A673 (cell line): ENCODE results near the gene KCNT2. TPM values are rescaled to one million over a fixed set of nuclear protein-coding genes. Genes with fewer than 3 reads are reported as not detected.

Source experiments
- Bru-seq: library from RNA; stranded (reverse); fragments of 400-500 nt; gene quantifications from one replicate; lab custom pipeline; 2021; lab: Mats Ljungman, UMichigan
- BruChase-seq, 2 experiments: library from RNA; stranded (reverse); fragments of 400-500 nt; gene quantifications; one replicate each; lab custom pipeline; 2021; lab: Mats Ljungman, UMichigan
- BruUV-seq: library from RNA; stranded (reverse); fragments of 400-500 nt; replicated peaks from 2 replicates; lab custom pipeline; 2021; lab: Mats Ljungman, UMichigan
- CTCF ChIA-PET: fragments of 300-600 bp; sonication (Branson Sonifier 250); formaldehyde crosslinking; loops from one replicate; lab custom pipeline; 2022; ENCODE audit warnings: antibody characterized with exemption; lab: Charles Lee
- POLR2A ChIA-PET: fragments of 300-600 bp; sonication (Branson Sonifier 250); formaldehyde crosslinking; loops from one replicate; lab custom pipeline; 2022; ENCODE audit warnings: antibody characterized with exemption; ENCODE audit not compliant: low non-redundant PET; lab: Charles Lee
- DNase-seq: peaks from one replicate; pipeline ENCODE4 v3.0.0-alpha.2; 2015; ENCODE audit warnings: low spot score
- H3K27ac ChIP-seq: fragments of 200-600 bp; sonication (generic); 2 replicates; pipeline ENCODE4 v1.5.1; 2016; ENCODE audit warnings: mixed run types, low read depth, mild to moderate bottlenecking, mixed read lengths, antibody characterized with exemption, low read length; ENCODE audit not compliant: poor library complexity, severe bottlenecking
- H3K27me3 ChIP-seq: fragments of 200-600 bp; sonication (generic); replicated peaks from 2 replicates; pipeline ENCODE4 v1.6.1; 2017; ENCODE audit warnings: mixed run types, low read depth, mild to moderate bottlenecking, mixed read lengths, antibody characterized with exemption, low read length; ENCODE audit not compliant: insufficient read depth, poor library complexity
- H3K36me3 ChIP-seq: fragments of 200-600 bp; sonication (generic); 2 replicates; pipeline ENCODE4 v1.6.1; 2016; ENCODE audit warnings: mixed run types, mild to moderate bottlenecking, mixed read lengths, antibody characterized with exemption, low read length; ENCODE audit not compliant: insufficient read depth, poor library complexity, severe bottlenecking
- H3K4me1 ChIP-seq: fragments of 200-600 bp; sonication (generic); 2 replicates; pipeline ENCODE4 v1.6.1; 2017; ENCODE audit warnings: mixed run types, mild to moderate bottlenecking, mixed read lengths, antibody characterized with exemption, low read length; ENCODE audit not compliant: insufficient read depth, poor library complexity, severe bottlenecking
- H3K4me3 ChIP-seq: fragments of 200-600 bp; sonication (generic); 2 replicates; pipeline ENCODE4 v1.5.1; 2016; ENCODE audit warnings: low read depth, mixed run types, mild to moderate bottlenecking, mixed read lengths, low read length; ENCODE audit not compliant: poor library complexity, severe bottlenecking
- H3K9me3 ChIP-seq: fragments of 200-600 bp; sonication (generic); 2 replicates; pipeline ENCODE4 v1.6.1; 2016; ENCODE audit warnings: mixed run types, low read depth, mild to moderate bottlenecking, mixed read lengths, antibody characterized with exemption, low read length; ENCODE audit not compliant: poor library complexity, severe bottlenecking
- EZH2 ChIP-seq: fragments of 200-600 bp; sonication (generic); IDR thresholded peaks from 2 replicates; pipeline ENCODE4 v1.6.1; 2017; ENCODE audit warnings: borderline replicate concordance, low read depth, mild to moderate bottlenecking, mixed read lengths, antibody characterized with exemption, low read length; ENCODE audit not compliant: poor library complexity, severe bottlenecking
- intact Hi-C: fragments of 100-400 bp; cut with micrococcal nuclease; formaldehyde crosslinking; loops from one replicate; pipeline ENCODE4 v1.10.0; 2022; ENCODE audit not compliant: unreplicated experiment
- long read RNA-seq: library from polyadenylated mRNA; stranded (forward); transcript quantifications from one replicate; pipeline ENCODE4 v2.0.0, GENCODE V29; 2022
- total RNA-seq: library from RNA; stranded (reverse); gene quantifications from 2 replicates; pipeline ENCODE4 v1.2.3, GENCODE V29; 2021
- TF ChIP-seq, protein P1 (sequence below): fragments of 300-800, 200-600 bp; sonication (generic); conservative IDR thresholded peaks from 2 replicates; pipeline ENCODE4 v1.5.1; 2017; ENCODE audit warnings: low read depth, mild to moderate bottlenecking, antibody characterized with exemption, low read length, moderate library complexity, mixed read lengths

The KCNT2 gene
- total RNA-seq (1.2 and 1.6 TPM in 2 replicates), Bru-seq, nascent RNA (percentile 44 among the genes with signal in this experiment), BruChase-seq, experiment 1, labeled RNA remaining after a 2-hour chase (percentile 37 among the genes with signal in this experiment), BruChase-seq, experiment 2, labeled RNA remaining after a 6-hour chase (percentile 32 among the genes with signal in this experiment)
- long read RNA-seq, partial matches to known transcripts, result 2 of 4 reads
- long read RNA-seq, other reads (novel, unspliced or antisense), result 2 of 4 reads

DNA sequence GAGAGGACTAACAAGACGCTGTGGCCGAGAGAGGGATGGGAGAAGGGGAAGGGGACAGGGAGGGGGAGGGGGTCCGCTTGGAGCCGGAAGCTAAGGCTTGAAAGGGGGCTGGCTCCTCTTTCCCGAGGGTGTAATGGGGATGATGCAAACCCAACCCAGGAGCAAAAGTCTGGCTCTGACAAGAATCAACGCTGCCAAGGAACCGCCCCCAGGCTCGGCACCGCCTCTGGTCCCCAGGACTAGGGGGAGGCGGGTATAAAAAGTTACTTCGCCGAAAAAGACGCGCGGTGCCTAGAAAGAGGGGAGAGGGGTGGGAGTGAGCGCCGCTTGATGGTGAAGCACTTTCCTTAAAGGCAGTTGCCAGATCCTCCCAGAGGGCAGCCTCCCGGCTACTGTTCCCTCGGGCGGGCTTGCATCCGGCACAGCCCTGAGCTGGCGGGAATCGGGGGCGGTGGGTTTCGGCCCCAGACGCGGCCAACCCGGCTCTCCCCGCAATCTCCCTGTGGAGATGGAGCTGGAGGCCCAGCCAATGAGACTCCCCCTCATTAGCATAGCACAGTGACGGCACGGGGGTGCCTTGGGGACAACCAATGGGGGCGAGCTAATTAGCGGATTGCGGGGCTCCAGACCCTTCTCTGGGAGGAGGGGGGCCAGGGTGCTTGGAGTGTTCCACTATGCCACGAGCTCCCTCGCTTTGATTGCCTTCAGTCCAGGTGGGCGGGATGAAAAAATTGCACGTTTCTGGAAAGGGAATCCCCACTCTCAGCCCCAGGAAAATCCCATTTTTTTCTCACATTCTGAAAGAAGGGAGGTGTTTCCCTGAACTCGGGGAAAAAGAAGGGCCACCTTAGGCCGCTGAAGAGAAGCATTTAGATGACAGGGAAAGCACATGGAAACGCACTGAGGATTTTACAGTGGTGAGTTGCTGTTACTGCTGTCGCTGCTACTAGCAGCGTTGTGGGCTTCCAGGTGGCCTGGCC lies at the start of gene KCNT2:
Gene KCNT2 (minus strand): TSS at position 51 of the 980 bp plus-strand sequence. CDS start 131 bp downstream, outside the sequence.
- no peaks in the 10 kb centered on the region for H3K36me3 ChIP-seq
- H3K4me3 ChIP-seq, result peak within 1 kb of the TSS; percentile 50
- ChIA-PET CTCF (no interaction called here), POLR2A (no interaction called here)
- BruUV-seq, result no TSS peak
- peak; percentile 56 for DNase-seq
- no peak within 1 kb of the TSS for H3K27ac ChIP-seq
- peaks cover 4% of the 10 kb centered on the region for H3K4me1 ChIP-seq
- intact Hi-C loops, result no loop called here
- no peaks in the 10 kb centered on the region for H3K9me3 ChIP-seq
- peaks cover 6% of the 10 kb centered on the region for H3K27me3 ChIP-seq
- TF ChIP-seq, protein P1, sequence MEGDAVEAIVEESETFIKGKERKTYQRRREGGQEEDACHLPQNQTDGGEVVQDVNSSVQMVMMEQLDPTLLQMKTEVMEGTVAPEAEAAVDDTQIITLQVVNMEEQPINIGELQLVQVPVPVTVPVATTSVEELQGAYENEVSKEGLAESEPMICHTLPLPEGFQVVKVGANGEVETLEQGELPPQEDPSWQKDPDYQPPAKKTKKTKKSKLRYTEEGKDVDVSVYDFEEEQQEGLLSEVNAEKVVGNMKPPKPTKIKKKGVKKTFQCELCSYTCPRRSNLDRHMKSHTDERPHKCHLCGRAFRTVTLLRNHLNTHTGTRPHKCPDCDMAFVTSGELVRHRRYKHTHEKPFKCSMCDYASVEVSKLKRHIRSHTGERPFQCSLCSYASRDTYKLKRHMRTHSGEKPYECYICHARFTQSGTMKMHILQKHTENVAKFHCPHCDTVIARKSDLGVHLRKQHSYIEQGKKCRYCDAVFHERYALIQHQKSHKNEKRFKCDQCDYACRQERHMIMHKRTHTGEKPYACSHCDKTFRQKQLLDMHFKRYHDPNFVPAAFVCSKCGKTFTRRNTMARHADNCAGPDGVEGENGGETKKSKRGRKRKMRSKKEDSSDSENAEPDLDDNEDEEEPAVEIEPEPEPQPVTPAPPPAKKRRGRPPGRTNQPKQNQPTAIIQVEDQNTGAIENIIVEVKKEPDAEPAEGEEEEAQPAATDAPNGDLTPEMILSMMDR, result no peak
- TF ChIP-seq EZH2, result no peak

DNA sequence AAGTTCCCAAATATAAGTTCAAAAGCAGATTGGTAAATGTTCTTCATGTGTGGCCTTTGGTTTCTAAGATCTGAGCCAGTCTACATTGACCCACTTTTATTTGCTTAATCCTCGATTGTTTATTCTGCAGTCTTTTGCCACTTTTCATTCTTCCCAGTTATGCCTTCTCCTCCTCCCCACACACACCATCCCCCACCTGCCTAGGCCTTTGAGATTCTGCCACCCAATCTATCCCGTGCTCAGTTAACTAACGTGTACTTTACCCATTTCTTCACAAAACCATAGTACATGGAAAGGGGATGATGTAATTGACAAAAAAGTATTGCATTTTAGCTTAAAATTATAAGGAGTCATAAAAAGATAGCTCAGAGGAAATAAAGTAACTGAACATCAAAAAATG lies 47.3 kb upstream of the KCNT2 start:
- Histone ChIP-seq H3K27me3 (no peaks in the 10 kb centered on the region), H3K27ac (no peak overlapping the region), H3K9me3 (no peaks in the 10 kb centered on the region), H3K4me3 (no peak overlapping the region), H3K4me1 (peaks cover 7% of the 10 kb centered on the region), H3K36me3 (no peaks in the 10 kb centered on the region)
- ChIA-PET CTCF (no interaction called here), POLR2A (no interaction called here)
- DNase-seq, result no peak
- intact Hi-C loops, result loop anchor here (10.0 kb wide), 1 partner anchor 721 kb away; no protein-coding TSS in a partner anchor
- TF ChIP-seq EZH2, result no peak
- TF ChIP-seq, protein P1, result no peak
- BruUV-seq, result no TSS peak

DNA sequence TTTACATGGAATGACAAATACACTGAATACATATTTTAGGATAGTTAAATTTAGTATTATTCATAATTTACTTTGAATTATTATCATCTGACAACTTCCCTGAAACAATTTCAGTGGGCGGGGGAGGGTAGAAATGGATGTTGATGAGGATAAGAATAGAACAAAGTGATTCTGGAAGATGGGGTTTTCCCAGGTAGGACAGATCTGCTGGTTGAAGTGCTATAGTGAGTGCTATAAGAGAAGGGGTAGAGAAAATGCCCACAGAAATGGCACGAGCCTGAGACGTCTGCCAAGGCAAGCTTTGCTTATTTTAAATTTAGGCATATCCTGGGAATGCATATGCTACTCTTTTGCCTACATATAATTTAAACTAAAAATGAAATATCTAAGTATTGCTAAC lies 46.8 kb upstream of the KCNT2 start:
- CTCF ChIA-PET, result no interaction called here
- H3K36me3 ChIP-seq, result no peaks in the 10 kb centered on the region
- H3K9me3 ChIP-seq, result no peaks in the 10 kb centered on the region
- H3K4me1 ChIP-seq, result peaks cover 7% of the 10 kb centered on the region
- no peak overlapping the region for H3K27ac ChIP-seq
- BruUV-seq, result no TSS peak
- intact Hi-C loops, result loop anchor here (10.0 kb wide), 1 partner anchor 720 kb away; no protein-coding TSS in a partner anchor
- H3K4me3 ChIP-seq, result no peak overlapping the region
- no peak for DNase-seq
- TF ChIP-seq EZH2, result no peak
- TF ChIP-seq, protein P1, result no peak
- no peaks in the 10 kb centered on the region for H3K27me3 ChIP-seq
- POLR2A ChIA-PET, result no interaction called here
